HG03280 (cell line): ENCODE results near the gene KRT16.
"Not testable (repeated sequence)": the region's sequence is repeated elsewhere in the genome, so short reads cannot be mapped to it uniquely, and the experiment has no call there.

Source experiments
- ATAC-seq: cut with Tn5 transposase; IDR thresholded peaks from one replicate; pipeline ENCODE4 v1.9.1; 2021; ENCODE audit warnings: mild to moderate bottlenecking, moderate library complexity; ENCODE audit not compliant: unreplicated experiment

Gene KRT16

GRCh38 chr17:41647940-41648410, 35.4 kb upstream of the KRT16 start:
- ATAC-seq, result no peak

- ATAC-seq, result no peak
Measured at GRCh38 chr17:41647038-41647813, 34.7 kb upstream of the KRT16 start.

GRCh38 chr17:41642252-41643156, 29.9 kb upstream of the KRT16 start:
- no peak for ATAC-seq

- ATAC-seq, result not testable (repeated sequence)
Measured at GRCh38 chr17:41640596-41640995, 28.0 kb upstream of the KRT16 start.

GRCh38 chr17:41639492-41640473, 27.2 kb upstream of the KRT16 start:
- ATAC-seq, result no peak

- no peak for ATAC-seq
Measured at GRCh38 chr17:41638941-41639340, 26.4 kb upstream of the KRT16 start.

GRCh38 chr17:41638194-41638593, 25.6 kb upstream of the KRT16 start:
- no peak for ATAC-seq

- ATAC-seq, result no peak
Measured at GRCh38 chr17:41636652-41637051, 24.1 kb upstream of the KRT16 start.

GRCh38 chr17:41635121-41636097, 22.8 kb upstream of the KRT16 start:
- ATAC-seq, result no peak

GRCh38 chr17:41634639-41635038, 22.1 kb upstream of the KRT16 start:
- no peak for ATAC-seq

GRCh38 chr17:41633556-41634199, 21.1 kb upstream of the KRT16 start:
- no peak for ATAC-seq

GRCh38 chr17:41632482-41633105, 20.0 kb upstream of the KRT16 start:
- ATAC-seq, result no peak

- ATAC-seq, result no peak
Measured at GRCh38 chr17:41631898-41632285, 19.3 kb upstream of the KRT16 start.

- no peak for ATAC-seq
Measured at GRCh38 chr17:41631025-41631897, 18.7 kb upstream of the KRT16 start.

- no peak for ATAC-seq
Measured at GRCh38 chr17:41629826-41630670, 17.5 kb upstream of the KRT16 start.

GRCh38 chr17:41629316-41629715, 16.7 kb upstream of the KRT16 start:
- no peak for ATAC-seq
